CD4-positive, alpha-beta T cell treated with Interleukin-12 subunit alpha and Interleukin-12 subunit beta, for 1 hour (primary cell): ENCODE measurements around the gene TOR1AIP2.
"Not testable (repeated sequence)": the region's sequence is repeated elsewhere in the genome, so short reads cannot be mapped to it uniquely, and the experiment has no call there.

Experiments used
- DNase-seq: peaks from one replicate; pipeline ENCODE4 v3.0.0-alpha.2; 2020

The TOR1AIP2 gene

DNA sequence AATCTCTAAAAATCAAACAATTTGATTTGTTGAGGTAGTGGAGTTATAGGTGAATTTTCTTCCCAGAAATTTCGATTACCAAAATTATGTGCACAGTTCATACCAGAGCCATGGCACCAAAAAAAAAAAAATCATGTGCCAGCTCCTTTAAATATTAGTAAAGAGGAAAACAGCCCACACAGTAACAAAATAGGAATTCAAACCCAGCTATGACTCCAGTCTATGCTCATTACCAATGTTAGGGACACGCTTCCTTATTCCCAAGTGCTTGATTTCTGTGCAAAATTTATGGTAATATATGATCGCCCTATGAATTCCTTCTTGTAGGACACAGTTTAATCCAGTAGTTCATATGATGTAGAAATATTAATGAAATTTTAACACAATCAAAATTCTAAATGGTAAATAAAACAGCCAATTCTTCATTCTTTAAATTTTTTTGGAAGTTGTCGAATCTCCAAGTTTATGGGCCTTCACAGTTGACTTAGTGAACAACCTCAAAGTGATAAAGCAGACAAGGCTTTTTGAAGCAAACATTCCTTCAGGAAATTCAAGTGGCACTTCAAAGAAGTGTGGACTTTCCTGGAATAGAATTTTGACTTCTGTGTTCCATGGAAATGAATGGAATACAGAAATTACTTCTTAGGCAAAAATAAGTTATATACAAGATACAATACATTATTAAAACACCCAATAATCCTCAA, 1.9 kb downstream of the TOR1AIP2 start:
- no peak for DNase-seq

GRCh38 chr1:179873438-179873851, 4.2 kb downstream of the TOR1AIP2 start:
- DNase-seq, result no peak

DNA sequence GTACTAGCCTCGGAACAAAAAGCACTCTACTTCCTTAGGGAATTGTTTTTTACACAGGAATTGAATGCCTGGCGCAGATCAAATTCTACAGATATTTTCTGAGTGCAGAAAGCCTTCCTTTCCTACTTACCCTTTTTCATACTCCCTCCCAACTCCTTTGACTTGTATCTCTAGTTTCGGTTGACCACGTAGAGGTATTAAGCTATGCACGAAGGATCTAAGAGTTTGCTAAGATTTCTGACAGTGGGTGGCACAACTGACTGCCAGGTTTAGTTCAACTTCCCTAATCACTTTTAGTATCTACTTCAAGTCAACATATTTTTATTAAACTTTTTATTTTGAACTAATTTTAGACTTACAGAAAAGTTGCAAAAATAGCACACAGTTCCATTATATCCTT, 5.0 kb downstream of the TOR1AIP2 start:
- no peak for DNase-seq

DNA sequence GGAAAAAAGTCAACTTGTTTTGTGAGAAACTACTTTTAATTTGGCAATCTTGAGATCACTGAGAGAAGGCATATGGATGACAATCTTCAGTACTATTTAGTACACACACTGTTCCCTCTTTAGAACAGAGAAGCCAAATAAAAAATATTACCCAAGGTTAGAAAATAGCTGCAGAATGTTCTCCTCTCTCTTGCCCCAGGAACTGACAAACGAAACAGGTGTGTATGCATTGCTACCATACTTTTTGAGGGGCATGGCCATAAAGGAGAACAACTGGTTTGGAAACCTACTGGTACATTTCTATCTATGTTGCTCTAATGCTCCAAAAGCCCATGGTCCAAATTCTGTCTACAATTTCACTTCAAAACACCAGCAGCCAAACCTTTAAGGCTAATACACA, 5.7 kb downstream of the TOR1AIP2 start:
- no peak for DNase-seq

GRCh38 chr1:179870870-179871269, 6.7 kb downstream of the TOR1AIP2 start:
- DNase-seq, result no peak

DNA sequence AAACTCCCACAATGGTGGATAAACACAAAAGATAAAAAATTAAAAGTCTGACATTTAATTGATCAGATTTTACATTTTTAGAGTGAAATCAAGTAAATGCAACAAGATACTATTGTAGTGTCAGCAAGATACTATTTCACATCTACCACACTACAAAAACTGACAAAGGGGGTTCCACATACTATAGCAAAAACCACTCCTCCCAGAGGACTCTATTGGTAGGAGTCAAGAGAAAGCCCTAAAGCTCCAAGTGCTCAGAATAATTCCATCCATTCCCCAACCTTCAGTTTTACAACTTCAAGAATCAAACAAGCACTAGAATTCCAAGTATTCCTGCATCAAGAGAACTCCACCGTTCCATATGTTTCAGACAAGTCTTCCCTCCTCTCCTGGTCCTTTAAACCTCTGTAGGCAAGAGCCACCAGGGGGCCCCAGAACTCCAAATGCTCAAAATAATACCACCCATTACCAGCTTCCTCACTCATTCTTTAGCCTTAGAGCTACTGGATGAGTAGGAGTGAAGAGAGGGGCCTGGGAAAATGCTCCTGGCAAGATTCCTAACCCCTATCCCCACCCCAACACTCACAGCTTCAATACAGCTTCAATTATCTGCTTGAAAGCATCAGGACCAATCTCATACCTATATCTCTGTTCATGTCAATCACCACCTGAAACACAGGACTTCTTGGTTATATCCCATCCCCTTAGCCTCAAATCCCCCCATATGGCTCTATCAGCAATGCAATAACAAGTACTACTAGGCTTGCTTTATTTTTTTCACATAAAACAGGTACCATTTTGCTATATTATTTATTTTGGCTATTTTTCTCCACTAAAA, 9.9 kb downstream of the TOR1AIP2 start:
- peak; percentile 64 for DNase-seq

DNA sequence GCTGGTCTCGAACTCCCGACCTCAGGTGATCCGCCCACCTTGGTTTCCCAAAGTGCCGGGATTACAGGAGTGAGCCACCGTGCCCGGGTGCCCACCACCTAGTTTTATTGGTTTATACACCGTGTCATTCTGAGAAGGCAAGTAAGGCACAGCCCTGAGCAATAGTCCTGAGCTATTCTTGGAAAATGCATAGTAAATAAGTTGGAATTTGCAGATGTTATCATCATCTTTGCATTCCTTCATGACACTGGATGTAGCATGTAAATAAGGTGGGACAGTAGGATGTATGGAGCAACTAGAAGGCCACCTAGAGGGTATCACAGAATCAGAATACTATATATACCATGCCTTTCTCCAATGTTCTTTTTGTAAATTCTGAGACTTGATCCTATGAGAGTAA, 11.0 kb downstream of the TOR1AIP2 start:
- DNase-seq, result no peak

GRCh38 chr1:179865377-179865776, 12.2 kb downstream of the TOR1AIP2 start:
- DNase-seq, result no peak

DNA sequence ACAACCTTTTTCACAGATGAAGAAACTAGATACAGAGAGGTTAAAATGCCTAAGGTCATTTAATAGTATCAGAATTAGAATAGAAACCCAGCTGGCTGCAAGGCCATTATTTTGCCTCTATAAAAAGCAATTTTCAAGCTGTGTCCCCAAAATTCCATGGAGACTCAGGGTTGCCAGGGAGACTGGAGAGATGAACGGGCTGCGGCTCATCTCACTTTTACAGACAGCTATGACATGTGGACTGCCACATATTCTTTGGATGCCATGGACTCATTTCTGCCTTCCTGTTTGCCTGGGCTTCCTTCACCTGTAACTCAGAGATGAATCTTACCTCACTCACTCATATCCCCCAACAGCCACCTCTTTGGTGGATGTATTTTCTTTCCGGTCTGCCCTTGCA, 17.0 kb downstream of the TOR1AIP2 start:
- no peak for DNase-seq

GRCh38 chr1:179857009-179857408, 20.6 kb downstream of the TOR1AIP2 start:
- no peak for DNase-seq

- DNase-seq, result no peak
Measured at GRCh38 chr1:179856296-179856695, 21.3 kb downstream of the TOR1AIP2 start.

- DNase-seq, result not testable (repeated sequence)
Measured at GRCh38 chr1:179855831-179856230, 21.8 kb downstream of the TOR1AIP2 start.

DNA sequence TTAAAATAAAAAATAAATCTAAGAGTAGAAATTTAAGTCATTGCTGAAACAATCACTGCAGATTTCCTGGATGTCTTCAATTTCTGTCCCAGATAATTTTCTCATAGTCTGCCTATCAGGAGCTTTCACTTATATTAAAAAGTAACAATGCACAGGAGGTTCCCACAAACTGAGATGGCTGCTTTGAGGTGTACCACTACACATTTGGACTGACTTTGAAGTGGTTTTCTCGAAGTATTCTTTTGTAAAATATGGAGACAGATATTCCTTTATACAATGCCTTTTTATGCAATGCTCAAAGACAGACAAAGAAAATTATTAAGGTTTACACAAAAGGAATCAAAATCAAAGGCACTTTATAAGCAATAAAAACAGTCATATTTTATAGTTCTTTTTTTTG, 24.5 kb downstream of the TOR1AIP2 start:
- DNase-seq, result no peak

DNA sequence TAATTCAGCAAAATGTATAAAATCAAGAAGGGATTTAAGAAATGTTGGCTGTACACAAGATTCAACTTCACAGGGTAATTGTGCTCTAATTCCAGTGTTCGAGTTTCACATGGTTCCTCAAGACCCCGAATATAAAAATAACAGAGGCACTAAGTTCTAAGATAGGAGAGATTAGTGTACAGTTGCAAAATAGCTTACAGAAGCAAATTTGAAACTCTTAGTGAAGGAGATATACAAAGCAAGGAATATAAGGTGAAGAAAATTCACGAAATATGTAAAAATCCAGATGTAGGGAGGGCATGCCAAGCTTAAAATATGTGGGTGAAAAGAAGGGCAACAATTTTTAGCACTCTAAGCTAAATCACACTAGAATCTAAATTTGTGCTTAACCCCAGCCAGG, 29.4 kb downstream of the TOR1AIP2 start:
- DNase-seq, result no peak

GRCh38 chr1:179840107-179840506, 37.5 kb downstream of the TOR1AIP2 start:
- no peak for DNase-seq

DNA sequence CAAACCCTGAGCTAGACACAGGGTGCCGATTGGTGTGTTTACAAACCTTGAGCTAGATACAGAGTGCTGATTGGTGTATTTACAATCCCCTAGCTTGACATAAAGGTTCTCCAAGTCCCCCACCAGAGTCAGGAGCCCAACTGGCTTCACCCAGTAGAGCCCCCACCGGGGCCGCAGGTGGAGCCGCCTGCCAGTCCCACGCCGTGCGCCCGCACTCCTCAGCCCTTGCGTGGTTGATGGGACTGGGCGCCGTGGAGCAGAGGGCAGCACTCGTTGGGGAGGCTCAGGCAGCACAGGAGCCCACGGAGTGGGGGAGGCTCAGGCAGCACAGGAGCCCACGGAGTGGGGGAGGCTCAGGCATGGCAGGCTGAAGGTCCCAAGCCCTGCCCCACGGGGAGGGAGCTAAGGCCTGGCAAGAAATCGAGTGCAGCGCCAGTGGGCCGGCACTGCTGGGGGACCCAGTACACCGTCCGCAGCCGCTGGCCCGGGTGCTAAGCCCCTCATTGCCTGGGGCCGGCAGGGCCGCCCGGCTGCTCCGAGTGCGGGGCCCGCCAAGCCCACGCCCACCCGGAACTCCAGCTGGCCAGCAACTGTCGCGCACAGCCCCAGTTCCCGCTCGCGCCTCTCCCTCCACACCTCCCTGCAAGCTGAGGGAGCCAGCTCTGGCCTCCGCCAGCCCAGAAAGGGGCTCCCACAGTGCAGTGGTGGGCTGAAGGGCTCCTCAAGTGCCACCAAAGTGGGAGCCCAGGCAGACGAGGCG, 40.7 kb downstream of the TOR1AIP2 start:
- not testable (repeated sequence) for DNase-seq

GRCh38 chr1:179831852-179832699, 45.5 kb downstream of the TOR1AIP2 start:
- peak; percentile 20 for DNase-seq

GRCh38 chr1:179831225-179831624, 46.4 kb downstream of the TOR1AIP2 start:
- DNase-seq, result no peak

- DNase-seq, result no peak
Measured at GRCh38 chr1:179828554-179829110, 49.0 kb downstream of the TOR1AIP2 start.

DNA sequence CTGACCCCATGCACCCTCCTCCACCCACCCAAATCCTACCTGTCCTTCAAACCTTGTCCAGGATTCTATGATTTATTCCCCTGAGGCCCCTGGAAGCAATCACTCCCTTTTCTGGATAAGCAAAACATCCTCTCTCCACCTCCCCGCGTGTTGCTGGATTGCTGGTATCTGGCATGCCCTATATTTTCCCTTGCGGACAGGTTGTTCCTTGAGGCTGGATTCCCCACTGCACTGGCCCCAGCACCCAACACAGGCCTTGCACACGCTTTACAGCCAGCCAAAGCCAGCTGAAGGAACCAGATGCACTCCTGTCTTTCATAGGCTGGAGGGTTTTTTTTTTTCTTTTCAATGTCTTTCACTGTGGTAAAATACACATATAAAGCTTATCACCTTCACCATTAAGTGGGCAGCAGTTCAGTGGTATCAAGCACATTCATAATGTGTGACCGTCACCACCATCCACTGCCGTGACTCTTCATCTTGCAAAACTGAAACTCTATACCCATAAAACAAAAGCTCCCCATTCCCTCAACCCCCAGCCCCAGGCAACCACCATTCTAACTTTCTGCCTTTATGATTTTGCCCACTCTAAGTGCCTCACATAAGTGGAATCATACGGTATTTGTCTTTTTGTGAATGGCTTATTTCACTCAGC, 50.9 kb downstream of the TOR1AIP2 start:
- no peak for DNase-seq

DNA sequence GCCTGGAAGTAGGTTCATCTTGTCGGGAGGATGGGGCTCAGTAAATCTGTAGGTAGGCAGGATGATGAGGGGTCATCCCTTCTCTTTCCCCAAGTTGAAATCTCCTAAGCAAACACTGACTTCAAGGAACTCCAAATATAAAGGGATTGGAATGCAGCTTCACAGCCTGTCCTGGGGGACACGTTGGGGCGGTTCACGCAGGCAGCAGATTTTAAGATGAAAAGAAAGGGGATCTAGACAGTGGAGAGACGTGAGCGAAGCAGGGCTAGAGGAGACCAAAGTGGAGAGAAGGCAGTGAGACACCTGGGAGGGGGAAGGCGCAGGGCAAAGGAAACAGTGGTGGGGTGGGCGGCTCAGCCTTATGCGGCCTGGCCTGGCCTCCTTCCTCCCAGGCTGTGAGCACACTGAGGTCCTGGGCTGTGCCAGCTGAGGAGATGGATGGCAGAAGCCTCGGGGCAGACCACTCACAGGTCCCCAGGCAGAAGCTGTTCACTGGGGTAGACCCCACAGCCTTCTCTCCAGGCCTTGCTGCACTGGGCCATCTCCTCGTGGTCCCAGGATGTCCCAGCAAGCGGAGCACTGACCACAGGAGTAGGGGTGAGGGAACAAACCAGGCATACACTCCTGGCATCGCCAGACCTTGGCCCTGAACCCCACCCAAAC, 51.7 kb downstream of the TOR1AIP2 start:
- no peak for DNase-seq
